Astrocyte of the spinal cord (primary cell): ENCODE results near the gene TFAP2A.

Experiments used
- DNase-seq: peaks from one replicate; pipeline ENCODE4 v3.0.0; 2011; ENCODE audit warnings: low read depth, low spot score
- H3K4me3 ChIP-seq: 2 replicates; pipeline ENCODE4 v1.5.1; 2011; ENCODE audit warnings: low read depth, mild to moderate bottlenecking, low read length, moderate library complexity
- in situ Hi-C: cut with HindIII; loops from 2 replicates; pipeline ENCODE4 v1.10.0; 2017; ENCODE audit warnings: low sequenced_read_pairs
- TF ChIP-seq, protein P1 (sequence below): IDR thresholded peaks from 2 replicates; pipeline ENCODE4 v1.5.1; 2012; ENCODE audit warnings: low read depth, mild to moderate bottlenecking, low read length, inconsistent platforms

The TFAP2A gene

DNA sequence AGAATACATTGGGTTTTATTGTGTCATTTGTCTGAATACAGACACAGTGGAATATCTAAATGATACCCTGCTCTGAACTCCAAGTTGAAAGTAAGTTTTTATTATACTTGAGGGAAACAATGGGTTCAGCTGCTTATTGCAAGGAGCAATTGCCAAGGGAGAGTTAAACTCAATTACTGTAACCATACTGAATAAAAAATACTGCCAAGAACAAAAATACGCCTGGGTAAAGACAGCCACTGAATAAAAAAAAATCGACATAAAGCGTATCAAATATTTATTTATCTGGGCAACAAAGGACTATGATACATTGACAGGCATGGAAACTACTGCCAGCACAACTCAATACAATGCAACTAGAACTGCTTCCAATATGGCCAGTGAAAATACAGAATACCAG, 18.1 kb downstream of the TFAP2A start:
- no peak for DNase-seq
- no peak overlapping the region for H3K4me3 ChIP-seq
- in situ Hi-C loops, result no loop called here
- TF ChIP-seq, protein P1, sequence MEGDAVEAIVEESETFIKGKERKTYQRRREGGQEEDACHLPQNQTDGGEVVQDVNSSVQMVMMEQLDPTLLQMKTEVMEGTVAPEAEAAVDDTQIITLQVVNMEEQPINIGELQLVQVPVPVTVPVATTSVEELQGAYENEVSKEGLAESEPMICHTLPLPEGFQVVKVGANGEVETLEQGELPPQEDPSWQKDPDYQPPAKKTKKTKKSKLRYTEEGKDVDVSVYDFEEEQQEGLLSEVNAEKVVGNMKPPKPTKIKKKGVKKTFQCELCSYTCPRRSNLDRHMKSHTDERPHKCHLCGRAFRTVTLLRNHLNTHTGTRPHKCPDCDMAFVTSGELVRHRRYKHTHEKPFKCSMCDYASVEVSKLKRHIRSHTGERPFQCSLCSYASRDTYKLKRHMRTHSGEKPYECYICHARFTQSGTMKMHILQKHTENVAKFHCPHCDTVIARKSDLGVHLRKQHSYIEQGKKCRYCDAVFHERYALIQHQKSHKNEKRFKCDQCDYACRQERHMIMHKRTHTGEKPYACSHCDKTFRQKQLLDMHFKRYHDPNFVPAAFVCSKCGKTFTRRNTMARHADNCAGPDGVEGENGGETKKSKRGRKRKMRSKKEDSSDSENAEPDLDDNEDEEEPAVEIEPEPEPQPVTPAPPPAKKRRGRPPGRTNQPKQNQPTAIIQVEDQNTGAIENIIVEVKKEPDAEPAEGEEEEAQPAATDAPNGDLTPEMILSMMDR, result no peak

DNA sequence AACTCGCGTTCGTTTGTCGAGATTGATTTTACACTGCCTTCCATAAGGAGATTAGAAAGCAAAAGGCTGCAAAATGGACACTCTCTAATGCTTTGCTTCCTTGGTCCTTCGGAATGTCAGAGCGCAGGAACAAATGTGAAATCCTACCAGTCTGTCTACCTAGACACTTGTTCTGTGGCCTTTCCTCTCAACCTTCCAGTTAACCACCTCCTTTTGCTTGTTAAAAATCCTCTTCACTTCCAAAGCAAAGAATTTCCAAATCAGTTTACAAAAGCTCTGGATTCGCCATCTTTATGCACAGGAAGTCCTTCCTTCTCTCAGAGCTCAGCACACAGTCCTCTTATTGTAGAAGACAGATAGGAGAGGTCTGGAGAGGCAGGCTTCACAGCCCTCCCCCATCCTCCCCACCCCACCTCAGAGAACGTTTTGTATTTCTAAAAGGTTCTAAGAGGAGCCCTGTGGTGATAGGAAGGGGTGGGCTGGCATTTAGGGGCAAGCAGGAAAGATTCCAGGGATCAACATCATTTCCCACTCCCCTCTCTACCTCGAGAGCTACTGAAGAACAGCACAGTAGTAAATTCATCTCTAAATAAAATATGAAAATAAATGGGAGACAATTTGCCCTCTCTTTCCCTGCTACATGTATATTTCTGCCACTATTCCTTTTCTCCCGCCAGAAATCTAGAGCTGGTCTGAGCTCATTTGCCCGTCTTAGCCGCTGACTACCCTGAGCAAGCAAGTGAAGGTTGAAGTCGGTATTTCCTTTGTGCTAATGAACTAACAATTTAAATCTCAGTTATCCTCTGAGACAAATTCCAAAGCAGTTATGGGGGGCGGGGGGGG, 18.9 kb downstream of the TFAP2A start:
- DNase-seq, result no peak
- in situ Hi-C loops, result no loop called here

DNA sequence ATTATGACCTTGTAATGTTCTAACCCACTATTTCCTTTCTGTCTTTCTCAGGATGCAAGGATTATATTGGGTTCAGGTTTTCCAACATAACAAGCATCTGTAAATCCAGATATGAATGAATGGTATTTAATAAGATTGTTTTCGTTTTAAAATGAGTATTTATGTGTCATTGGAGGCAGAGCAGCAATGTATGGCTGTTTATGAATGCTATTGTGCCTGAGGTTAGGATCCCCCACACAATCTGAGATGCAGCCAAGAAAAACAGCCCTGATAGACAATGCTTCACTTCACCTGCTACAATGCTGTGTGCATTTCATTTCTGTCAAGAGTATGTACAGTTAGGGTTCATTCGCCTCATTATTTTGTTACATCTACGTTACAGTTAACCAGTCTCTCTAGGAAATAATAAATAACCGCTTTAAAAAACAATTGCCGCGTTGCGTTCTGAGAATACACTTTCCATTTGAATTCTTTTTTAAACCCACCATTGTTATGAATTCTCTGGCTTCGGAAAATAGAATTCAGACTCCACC, 19.6 kb downstream of the TFAP2A start:
- in situ Hi-C loops, result no loop called here
- no peak overlapping the region for H3K4me3 ChIP-seq
- TF ChIP-seq, protein P1, result no peak
- no peak for DNase-seq

More for the DNA sequence above, 18.9 kb downstream of the TFAP2A start:
- TF ChIP-seq, protein P1, result no peak
- no peak overlapping the region for H3K4me3 ChIP-seq

DNA sequence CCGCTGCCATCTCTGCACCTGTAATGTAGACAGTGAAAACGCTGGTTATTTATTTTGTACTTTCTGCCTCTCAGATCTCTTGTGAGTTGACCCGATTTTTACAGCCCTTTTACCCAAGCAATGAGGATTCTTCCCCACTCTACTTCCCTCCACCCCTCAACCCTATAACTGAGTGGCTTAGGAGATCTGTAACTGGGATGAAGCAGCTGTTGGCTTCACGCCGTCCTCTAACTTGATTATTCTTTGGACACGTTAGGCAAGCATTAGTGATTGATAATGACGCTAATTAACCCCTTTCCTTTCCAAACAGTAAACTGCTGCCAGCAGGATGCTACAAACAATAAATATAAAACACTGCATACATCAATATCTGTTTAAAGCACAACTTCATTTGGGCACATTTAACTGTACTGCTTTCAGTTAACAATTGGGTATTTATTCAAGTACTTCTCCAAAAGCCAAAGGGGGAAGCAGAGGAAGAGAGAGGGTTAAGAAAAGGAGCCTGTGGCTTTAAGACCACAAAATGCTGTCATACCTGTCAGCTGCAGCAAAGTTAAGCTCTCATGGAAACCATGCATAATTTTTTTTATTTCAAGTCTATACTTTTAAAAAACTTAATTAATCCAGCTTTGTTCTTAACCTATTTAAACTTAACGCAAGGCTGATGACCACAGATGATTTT, 21.2 kb downstream of the TFAP2A start:
- TF ChIP-seq, protein P1, result no peak
- in situ Hi-C loops, result no loop called here
- DNase-seq, result no peak

DNA sequence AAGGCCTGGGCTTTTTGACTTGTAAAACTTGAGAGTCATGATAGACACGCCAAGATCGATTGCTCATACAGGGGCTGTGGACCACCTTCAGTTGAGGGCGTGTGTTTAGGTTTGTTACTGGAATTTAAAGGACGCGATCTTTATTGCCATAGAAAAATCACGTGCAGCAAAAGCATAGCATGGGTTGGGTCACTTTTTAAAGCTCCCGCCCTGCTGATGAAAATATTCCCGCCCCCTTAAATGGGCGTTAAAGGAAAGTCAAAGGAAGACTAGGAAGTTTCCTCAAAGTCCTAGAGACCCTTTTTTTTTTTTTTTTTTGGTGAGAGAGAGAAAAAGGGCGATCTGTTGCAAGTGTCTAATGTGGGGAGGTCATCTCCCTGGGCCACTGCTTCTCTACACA, 23.1 kb downstream of the TFAP2A start:
- TF ChIP-seq, protein P1, result no peak
- no peak overlapping the region for H3K4me3 ChIP-seq
- no peak for DNase-seq
- in situ Hi-C loops, result no loop called here

More for the DNA sequence above, 21.2 kb downstream of the TFAP2A start:
- no peak overlapping the region for H3K4me3 ChIP-seq

DNA sequence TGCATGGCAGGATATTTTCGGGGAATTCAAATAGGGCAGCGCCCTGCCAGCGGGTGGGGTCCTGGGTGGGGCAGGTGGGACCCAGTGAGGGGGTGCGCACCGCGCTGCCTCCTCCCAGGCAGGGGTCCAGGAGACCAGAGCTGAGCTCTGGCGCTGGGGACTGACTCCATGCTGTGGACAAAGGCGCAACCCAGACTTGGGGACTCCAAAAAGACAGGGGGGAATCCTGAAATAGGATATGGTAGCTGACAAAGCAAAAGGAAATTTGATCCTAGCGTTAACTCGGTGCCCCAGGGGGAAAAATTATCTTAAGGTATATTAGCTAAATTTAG, 23.6 kb downstream of the TFAP2A start:
- TF ChIP-seq, protein P1, result no peak
- H3K4me3 ChIP-seq, result no peak overlapping the region
- in situ Hi-C loops, result no loop called here
- no peak for DNase-seq
